Mucosa of rectum (tissue), 2 donors: ENCODE measurements around the gene CCDC154.

Experiments
- H3K27ac ChIP-seq, 2 donors: one replicate each; pipeline ENCODE4 v1.7.0; 2013; ENCODE audit warnings: inconsistent platforms in 2 of 2, low read depth in 2 of 2, low read length in 2 of 2
- H3K27me3 ChIP-seq, 2 donors: one replicate each; pipeline ENCODE4 v1.7.0; 2013; ENCODE audit warnings: low read length in 2 of 2; ENCODE audit not compliant: control insufficient read depth in 2 of 2, insufficient read depth in 2 of 2
- H3K36me3 ChIP-seq, 2 donors: one replicate each; pipeline ENCODE4 v1.7.0; 2013; ENCODE audit warnings: low read length in 2 of 2; ENCODE audit not compliant: control insufficient read depth in 2 of 2, insufficient read depth in 2 of 2
- H3K4me1 ChIP-seq, 2 donors: one replicate each; pipeline ENCODE4 v1.7.0; 2013; ENCODE audit warnings: low read length in 2 of 2, mild to moderate bottlenecking in 1 of 2; ENCODE audit not compliant: control insufficient read depth in 2 of 2, insufficient read depth in 2 of 2
- H3K4me3 ChIP-seq, 2 donors: one replicate each; pipeline ENCODE4 v1.7.0; 2013; ENCODE audit warnings: low read length in 2 of 2
- H3K9ac ChIP-seq, 2 donors: one replicate each; pipeline ENCODE4 v1.7.0; 2013; ENCODE audit warnings: low read length in 2 of 2, low read depth in 1 of 2, mild to moderate bottlenecking in 1 of 2
- H3K9me3 ChIP-seq, 2 donors: one replicate each; pipeline ENCODE4 v1.7.0; 2013; ENCODE audit warnings: low read length in 2 of 2; ENCODE audit not compliant: control insufficient read depth in 2 of 2
- donor health status: healthy.
- donor health status: Normal muscosa, but diverticular disease.

CCDC154 gene

DNA sequence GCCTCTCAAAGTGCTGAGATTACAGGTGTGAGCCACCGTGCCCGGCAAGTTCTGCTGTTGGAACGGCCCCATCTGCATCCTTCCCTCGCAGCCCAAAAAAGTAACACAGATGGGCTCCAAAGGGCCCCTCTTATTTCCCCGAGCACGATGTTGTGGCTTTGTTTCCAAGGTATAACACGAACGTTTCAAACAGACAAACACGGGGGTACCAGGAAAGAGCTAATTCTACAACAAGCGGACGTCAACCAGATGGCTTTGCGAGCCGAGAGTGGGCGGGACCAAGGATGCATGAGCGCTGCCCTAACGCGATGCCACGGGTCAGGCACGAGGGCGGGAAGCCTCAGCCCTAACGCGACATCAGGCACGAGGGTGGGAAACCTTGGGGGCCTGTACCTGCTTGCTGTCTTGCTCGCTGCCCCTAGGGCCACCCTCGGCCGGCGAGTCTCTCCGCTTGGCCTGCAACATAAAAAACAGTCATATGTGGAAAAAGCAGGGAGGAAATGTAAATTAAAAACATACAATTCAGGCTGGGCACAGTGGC is 54.0 kb downstream of the CCDC154 start:
- H3K36me3 ChIP-seq, result peaks cover 29 to 37% of the 10 kb centered on the region in 2 donors
- no peaks in the 10 kb centered on the region for H3K9me3 ChIP-seq
- H3K9ac ChIP-seq, result no peak overlapping the region
- H3K4me3 ChIP-seq, result no peak overlapping the region
- no peak overlapping the region for H3K27ac ChIP-seq
- H3K27me3 ChIP-seq, result no peaks in the 10 kb centered on the region
- H3K4me1 ChIP-seq, result no peaks in the 10 kb centered on the region

DNA sequence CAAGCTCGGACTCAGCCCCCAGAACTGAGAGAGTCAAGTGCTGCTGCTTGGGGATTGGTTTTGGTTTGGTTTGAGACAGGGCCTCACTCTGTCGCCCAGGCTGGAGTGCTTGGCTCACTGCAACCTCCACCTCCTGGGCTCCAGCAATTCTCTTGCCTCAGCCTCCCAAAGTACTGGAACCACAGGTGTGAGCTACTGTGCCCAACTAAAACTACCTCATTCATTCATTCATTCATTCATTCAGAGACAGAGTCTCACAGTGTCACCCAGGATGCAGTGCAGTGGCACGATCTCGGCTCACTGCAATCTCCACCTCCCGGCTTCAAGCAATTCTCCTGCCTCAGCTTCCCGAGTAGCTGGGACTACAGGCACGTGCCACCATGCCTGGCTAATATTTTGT is 54.6 kb downstream of the CCDC154 start:
- Histone ChIP-seq H3K4me3 (no peak overlapping the region), H3K9ac (no peak overlapping the region), H3K9me3 (no peaks in the 10 kb centered on the region), H3K36me3 (peaks cover 29 to 40% of the 10 kb centered on the region in 2 donors), H3K4me1 (no peaks in the 10 kb centered on the region), H3K27ac (no peak overlapping the region), H3K27me3 (no peaks in the 10 kb centered on the region)

DNA sequence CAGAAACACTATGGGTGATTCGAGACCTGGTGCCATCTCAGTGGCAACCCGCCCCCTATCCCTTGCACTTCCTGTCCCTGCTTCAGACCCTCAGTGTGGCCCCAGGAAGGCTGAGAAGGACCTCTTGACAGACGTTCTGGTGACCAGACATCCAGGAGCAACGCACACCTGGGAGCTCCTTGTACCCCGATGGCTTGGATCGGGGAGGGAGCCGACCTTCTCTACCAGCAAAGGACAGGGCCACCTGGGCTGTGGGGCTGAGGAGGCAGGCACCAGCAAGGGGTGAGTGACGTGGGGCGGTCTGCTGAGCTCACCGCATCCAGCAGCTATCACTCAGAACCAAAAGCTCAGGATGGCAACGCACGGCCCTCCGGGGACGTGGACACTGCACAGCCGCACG is 57.0 kb downstream of the CCDC154 start:
- Histone ChIP-seq H3K27me3 (no peaks in the 10 kb centered on the region), H3K4me1 (no peaks in the 10 kb centered on the region), H3K36me3 (peaks cover 17 to 30% of the 10 kb centered on the region in 2 donors), H3K9ac (no peak overlapping the region), H3K4me3 (no peak overlapping the region), H3K9me3 (no peaks in the 10 kb centered on the region), H3K27ac (no peak overlapping the region)

DNA sequence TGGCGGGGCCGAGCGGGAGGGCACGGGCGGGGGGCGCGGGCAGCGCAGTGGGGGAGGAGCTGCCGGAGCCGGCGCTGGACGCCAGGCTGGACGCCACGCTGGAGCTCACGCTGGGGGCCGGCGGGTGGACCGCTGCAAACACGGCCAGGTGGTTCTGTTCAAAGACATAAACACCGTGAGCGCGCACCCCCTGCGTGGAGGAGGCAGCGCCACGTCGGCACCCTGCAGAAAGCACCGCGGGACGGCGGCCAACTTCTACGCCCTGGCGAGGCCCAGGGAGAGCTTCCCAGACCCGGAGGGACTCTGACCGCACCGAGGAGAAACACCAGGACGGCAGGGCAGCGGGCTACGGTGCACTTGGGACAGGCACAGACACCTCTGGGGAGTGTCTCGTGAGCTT is 59.1 kb downstream of the CCDC154 start:
- Histone ChIP-seq H3K4me3 (no peak overlapping the region), H3K27ac (no peak overlapping the region), H3K9me3 (no peaks in the 10 kb centered on the region), H3K9ac (no peak overlapping the region), H3K36me3 (peaks cover 10 to 25% of the 10 kb centered on the region in 2 donors), H3K4me1 (no peaks in the 10 kb centered on the region), H3K27me3 (no peaks in the 10 kb centered on the region)
